ENCODE measurements around the gene WDFY4. TPM values are rescaled to one million over a fixed set of nuclear protein-coding genes. Genes with fewer than 3 reads are reported as not detected.
A peak's percentile ranks its signal among the peaks of the same experiment; 100 is the strongest.

Gene WDFY4
- polyA plus RNA-seq, 4 donors: 1.3 to 2.1 (median 1.7) TPM

DNA sequence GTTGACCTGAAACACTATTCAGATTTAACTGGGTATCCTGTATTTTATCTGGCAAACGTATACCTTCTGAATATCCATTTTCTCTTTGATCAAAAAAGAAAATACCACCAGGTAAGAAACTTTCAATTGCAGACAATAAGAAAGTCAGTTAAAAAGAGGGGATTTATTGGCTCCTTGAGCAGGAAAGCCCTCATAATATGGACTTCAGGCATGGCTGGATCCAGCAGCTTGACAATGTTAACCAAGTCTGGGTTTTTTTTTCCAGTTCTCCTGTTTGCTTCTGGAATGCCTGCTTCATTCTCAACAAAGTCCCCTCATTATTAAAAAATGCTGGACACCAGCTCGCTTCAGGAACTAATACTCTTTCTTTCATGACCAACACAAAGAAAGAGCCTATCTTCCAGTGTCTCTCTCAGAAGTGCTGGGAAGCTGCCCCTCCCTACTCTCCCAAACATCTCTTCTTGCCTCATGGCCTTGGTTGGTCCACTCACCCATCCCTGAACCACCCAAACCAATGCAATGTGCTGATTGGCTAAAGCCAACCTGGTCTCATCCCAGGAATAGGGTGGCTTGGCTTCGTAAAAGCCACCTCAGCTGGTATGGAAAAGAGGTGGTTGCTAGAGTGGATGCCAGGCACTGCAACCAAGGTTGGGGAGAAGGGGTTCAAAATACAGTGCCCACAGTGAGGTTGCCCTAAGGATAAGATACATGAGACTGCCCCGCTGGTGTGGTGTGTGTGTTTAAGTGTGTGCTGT, 30.6 kb upstream of the WDFY4 start:
- no peak for DNase-seq (ENCODE audit: low read depth in 4 of 4, low spot score in 3 of 4)

DNA sequence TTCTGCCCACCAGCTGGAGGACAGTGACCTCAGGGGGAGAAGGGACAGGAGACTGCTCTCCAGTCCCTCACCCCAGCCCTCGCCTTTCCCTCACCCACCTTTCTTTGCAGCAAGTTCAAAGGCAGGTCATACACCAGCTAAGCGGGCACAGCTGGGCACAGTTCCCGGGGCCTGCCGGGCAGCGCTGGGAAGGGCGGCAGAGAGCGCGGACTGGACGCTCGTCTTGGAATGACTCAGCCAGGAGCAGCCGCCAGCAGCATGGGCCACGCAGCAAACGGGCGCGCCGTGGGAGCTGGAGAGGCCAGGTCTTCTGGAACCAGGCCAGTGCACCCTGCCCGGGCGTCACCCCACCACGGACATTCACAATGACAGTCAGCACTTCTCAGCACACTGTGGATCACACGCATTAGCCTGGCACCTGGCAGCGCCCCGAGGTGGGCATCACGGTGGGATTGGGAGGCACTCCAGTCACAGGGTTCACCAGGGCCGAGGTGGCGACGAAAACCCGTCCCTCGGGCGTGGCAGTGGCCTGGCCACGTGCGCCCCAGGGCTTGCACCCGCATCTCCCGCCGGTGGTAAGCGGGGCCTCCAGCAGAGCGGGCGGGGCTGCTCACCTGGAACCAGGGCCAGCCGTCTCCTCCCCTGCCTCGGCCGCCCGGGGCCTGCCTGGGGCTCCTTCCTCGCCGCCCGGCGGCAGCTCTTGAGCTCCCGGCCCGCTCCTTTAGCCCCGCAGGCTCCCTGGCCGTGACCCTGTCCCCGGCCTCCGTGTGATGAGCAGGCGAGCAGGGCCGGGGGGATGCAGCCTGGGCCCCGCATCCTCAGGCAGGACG, 29.0 kb upstream of the WDFY4 start:
- DNase-seq (ENCODE audit: low read depth in 4 of 4, low spot score in 3 of 4): no peak

DNA sequence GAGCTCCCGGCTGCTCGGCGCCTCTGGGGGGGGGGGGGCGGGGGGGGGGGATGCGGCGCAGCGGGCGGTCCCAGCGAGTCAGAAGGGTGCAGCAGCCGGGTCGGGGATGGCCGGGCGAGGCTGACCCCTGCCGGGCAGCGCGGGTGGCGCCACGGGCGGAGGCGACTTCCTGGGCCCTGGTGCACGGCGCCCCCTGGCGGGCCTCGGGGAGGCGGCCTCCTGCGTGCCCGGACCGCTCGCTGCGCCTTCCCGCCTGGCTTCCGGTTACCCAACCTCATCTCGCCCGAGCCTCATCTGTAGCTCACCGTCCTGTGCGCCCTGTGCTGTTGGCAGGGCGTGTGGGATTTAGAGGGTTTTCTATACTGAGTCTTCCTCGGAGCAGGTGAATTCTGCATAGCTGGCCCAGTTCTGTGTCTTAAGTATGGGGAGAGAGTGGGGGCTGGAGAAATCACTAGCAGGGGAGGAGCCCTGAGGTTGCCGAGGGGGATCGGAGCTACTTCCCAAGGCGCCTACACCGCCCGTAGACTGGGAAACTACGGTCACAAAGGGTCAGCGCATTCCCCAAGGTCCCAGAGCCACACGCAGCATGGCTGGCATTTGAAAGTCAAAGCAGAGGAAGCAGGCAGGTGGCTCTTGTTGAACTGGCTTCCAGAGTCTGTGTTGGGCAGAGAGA, 28.3 kb upstream of the WDFY4 start:
- DNase-seq (ENCODE audit: low read depth in 4 of 4, low spot score in 3 of 4): peak; percentile 68 to 83 (median 74)

DNA sequence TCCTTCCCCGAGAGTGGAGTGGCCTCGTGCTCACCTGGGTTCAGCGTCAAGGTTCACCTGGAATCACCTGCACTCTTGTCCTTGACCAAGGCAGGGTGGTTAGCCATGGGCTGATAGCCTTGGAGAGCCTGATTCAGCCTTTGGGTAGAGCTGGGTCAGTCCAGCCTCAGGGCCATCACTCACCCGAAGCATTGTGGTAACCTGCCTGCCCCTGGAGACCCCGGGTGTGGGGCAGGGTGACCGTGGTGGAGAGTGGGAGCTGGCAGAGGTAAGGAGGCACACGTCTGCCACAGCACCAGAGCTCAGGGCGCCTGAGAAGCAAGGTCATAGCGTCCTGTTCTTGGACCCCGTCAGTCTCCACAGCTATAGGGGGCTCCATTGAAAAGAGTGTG, 27.8 kb upstream of the WDFY4 start:
- no peak for DNase-seq (ENCODE audit: low read depth in 4 of 4, low spot score in 3 of 4)

DNA sequence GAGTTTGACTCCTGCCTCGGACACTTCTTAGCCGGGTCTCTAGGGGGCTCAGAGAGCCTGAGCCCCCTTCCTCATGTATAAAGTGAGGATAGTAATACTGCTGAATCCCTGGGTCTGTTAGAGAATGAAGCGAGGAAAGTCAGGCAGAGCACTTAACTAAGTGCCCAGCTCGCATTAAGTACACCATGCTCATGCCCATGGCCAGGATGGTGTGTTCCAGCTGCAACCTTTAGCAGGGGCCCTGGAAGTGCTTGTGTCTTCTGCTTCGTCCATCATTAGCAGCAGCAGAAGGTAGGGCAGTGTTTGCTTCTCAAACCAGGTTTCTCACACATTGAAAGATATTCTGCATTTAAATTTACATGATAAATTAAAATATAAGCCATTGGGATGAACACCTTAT, 27.3 kb upstream of the WDFY4 start:
- DNase-seq (ENCODE audit: low read depth in 4 of 4, low spot score in 3 of 4): no peak

DNA sequence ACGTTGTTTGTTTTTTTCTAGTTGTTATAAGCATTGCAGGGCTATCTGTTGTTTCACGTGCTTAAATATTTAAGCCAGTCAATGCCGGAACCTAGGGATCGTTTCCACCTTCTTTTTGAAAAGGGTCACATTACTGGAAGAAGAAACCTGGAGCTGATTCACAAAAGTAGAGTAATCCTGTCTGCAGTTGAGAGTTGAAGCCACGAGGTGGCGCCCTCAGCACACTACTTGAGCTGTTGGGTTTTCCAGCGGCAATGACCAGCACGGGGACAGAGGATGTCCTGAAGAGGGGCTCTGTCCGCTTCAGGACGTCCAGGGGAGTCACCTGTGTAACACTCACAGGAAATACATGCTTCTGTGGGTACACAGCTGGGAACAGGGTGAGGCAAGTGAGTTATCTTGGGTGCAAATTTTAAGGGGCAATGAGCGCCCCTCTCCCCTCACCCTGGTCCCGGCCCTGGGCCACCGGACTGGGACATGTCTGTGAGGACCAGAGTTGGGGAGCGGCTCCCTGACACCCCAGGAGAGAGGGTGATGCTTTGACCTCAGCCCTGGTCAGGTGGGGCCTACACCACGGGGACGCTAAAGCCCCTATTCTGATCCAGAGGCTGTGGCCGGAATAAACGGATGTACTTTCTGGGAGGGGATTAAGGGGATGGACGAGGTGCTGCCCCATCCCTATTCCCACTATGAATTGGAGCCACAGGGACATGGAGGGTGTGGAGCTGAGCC, 26.3 kb upstream of the WDFY4 start:
- DNase-seq (ENCODE audit: low read depth in 4 of 4, low spot score in 3 of 4): peak; percentile 58 to 66 (median 61)

DNA sequence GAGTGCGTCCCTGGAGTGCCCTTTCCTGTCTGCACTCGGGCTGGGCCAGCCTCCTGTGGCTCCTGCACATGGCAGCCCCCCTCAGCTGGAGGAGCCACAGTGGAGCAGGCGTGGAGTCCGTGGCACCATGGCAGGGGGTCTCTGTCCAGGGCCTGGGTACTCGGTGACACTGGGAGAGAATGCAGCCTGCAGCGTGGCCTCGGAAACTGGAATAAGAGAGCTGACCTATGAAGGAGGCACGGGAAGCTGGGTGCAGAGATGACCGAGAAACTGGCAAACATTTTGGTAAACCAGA, 25.8 kb upstream of the WDFY4 start:
- no peak for DNase-seq (ENCODE audit: low read depth in 4 of 4, low spot score in 3 of 4)

DNA sequence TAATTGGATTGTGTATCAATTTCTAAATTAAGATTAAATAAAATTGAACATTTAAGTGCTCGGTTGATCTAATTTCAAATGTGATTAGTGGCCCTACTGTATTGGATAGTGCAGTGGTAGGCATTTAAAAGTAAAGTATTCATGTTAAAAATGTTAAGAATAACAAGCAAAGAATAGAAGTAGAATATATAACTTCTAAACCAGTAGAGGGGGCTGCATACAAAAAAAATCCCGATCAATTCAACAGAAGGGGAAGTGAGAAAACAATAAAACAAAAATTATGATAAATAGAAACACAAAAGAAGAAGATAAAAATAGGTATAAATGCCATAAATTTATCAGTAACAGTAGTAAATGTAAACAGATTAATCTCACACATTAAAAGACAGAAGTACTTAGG, 24.9 kb upstream of the WDFY4 start:
- no peak for DNase-seq (ENCODE audit: low read depth in 4 of 4, low spot score in 3 of 4)

DNA sequence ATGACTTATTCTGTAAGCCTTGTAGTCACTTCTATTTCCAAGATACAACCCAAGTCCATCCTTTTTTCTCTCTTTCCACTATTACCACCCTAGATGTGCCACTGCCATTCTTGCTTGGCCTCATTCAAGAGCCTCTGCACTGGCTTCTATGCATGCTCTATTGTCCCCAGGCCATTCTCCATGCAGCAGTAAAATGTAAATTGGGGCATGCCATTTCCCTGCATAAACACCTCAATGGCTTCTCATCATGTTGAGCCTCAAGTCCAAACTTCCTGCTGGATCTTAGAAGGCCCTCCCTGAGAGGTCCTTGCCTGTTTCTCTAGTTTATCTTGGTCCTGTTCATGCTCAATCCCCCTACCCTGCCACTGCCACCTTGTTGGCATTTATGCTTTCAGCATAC, 23.2 kb upstream of the WDFY4 start:
- no peak for DNase-seq (ENCODE audit: low read depth in 4 of 4, low spot score in 3 of 4)

DNA sequence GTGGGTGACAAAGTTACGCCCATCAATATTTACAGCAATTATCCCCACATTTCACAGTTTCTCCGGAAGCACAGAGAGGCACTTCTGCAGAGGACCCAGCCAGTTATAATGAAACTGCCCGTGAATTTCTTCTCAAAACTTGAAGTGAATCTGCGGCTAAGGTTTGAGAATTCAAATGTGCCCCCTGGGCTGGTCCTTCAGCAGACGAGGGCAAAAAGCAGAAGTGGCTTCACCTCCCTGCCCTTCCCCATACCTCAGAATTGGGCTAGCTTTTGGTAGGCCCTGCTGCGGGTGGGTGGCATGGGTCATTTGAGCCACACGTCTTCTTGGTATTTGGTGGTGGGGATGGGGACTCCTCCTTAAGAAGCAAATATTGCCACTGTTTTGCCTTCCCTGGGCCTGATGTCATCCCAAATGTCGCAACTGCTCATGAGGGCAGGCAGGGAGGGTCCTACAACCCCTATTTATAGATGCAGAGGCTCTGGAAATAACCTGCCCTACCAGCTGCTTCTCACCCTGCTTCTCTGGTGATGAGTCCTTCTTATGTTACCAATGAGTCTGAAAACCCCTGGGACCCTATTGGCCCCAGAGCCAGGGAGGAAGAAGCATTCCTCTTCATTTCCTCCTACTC, 16.6 kb upstream of the WDFY4 start:
- DNase-seq (ENCODE audit: low read depth in 4 of 4, low spot score in 3 of 4): no peak

DNA sequence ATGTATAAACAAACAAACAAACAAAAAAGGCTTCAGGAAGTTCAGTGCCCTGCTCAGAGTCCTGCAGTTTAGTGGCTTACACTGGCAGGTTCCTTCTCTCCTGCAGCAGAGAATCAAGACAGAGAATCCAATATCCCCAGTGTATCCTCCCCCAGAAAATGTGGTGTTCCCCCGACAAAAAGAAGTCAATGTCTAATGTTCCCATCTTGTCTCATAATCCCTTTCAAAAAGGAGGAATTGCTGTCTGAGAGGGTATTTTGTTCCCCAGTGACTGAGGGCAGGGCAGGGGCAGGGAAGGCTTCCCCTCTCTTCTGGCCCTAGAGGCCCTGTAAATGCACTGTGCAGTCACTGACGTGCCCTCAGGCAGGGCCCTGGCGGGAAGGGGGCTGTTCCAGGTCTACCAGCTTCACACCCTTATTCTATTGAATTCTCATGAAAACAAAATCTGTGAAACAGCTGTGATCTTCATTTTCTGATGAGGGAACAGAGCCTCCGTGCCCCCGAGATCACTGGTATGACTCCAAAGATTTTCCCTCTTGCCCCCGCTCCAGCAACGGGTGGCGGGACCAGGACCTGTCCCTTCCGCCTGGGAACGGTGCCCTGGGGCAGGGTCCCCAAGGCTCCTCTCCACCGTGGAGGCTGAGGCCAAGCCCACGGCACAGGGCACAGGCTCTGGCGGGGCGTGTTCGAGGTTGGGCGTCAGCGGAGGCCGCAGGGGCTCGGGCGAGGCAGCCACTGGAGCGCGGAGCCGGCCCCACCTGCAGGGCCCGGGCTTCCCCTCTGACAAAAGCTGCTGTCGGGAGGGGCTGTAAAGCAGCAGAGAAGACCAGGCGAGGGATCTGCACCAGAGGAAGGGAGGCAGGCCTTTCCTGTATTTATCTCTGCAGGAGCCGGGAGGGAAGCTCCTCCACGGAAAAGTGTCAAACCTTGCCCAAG, 13.4 kb upstream of the WDFY4 start:
- no peak for DNase-seq (ENCODE audit: low read depth in 4 of 4, low spot score in 3 of 4)

DNA sequence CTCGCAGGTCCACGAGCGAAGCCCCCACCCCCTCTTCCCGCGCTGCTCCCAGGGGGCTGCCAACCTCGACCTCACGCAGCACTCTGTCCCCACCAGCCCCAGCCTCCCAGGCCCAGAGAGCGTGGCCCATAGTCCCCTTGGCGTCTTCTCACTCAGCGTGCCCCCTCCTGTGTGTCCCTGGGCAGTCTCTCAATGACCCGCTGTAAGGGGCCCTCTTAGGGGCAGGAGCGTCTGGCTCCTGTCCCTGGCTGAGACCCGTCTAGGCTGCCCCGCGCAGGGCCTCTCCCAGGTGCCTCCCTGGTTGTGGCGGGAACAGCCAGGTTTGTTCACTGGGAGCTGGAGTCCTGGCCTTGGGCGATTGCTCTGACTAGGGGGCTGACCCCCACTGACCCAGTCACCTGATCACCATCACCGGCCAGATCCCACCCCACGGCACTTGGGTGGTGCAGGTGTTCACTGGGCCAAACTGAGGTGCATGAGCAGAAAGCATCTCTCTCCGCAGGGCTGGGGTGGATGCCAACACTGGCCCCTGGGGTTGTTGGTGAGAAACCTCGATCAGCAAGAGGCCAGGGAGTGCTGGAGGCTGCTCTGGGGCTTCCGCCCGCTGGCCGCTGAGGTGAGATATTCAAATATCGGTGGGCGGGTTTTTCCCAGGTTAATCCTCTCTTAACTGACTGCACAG, 12.6 kb upstream of the WDFY4 start:
- DNase-seq (ENCODE audit: low read depth in 4 of 4, low spot score in 3 of 4): no peak

DNA sequence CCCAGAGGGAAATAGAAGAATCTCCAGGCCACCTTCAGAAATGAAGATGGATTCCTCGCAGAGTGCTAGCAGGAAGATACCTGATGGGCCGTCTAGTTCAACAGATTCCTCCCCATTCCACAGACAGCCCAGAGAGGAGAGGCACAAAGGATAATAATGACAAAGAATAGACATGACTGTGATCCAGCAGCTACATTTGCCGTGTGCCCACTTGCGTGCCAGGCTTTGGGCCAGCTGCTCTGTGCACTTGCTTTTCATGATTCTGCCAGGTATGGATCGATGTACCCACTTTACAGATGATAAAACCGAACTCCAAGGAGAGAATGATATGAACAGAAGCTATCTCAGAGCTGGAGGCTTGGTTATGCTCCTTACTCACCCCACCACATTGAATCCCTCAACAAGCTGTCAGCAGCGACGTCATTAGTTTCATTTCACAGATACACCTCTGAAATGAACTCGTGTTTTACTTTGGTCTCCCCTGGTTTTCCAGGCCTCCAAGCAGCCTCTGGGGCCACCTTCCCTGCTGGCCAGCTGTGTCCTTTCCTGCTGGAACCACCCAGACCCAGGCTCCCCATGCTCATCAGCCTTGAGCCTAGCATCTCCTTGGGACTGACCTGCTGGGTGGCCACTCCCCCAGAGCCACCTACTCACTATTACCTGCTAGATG, 11.9 kb upstream of the WDFY4 start:
- DNase-seq (ENCODE audit: low read depth in 4 of 4, low spot score in 3 of 4): no peak

DNA sequence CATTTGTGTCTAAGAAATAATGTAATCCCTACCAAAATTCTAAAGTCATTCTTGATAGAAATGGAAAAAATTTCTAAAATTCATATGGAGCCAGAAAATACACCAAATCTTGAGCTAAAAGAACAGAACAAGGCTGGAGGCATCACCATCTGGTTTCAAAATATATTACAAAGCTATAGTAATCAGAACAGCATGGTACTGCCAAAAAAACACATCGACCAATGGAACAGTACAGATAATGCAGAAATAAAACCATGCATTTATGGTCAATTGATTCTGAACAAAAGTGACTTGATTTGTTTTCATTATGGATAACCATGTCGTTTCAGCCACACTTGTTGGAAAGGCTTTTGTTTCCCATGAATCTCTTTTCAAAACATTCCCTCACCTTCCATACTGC, 7.0 kb upstream of the WDFY4 start:
- DNase-seq (ENCODE audit: low read depth in 4 of 4, low spot score in 3 of 4): no peak

DNA sequence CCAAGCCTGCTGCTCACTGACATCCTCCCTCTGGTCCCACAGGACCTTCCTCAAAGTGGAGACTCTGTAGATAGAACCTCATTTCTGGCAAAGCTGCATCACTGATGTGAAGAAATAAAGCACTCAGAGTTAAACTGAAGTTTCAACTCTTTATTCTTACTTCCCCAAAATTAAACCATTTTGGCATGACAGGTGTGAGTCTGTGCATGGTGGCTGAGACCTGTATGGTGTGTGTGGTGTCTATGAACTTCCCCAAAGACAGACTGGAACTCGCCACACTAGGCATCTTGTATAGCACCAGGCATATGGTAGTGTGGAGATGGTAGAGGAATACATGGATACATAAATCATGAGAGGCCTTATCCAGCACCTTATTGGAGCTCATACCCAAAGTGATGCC, 6.6 kb upstream of the WDFY4 start:
- no peak for DNase-seq (ENCODE audit: low read depth in 4 of 4, low spot score in 3 of 4)

DNA sequence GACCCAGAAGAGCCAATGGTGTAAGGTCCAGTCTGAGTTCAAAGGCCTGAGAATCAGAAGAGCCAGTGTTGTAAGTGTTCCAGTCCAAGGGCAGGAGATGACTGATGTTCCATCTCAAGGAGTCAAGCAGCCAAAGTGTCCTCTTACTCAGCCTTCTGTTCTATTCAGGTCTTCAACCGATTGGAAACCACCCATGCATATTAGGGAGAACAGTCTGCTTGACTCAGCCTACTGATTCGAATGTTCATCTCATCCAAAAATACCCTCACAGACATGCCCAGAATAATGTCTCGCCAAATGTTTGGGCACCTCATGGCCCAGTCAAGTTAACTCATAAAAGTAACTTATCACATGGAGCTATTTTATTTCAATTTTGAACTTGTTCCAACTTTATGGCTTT, 2.9 kb upstream of the WDFY4 start:
- no peak for DNase-seq (ENCODE audit: low read depth in 4 of 4, low spot score in 3 of 4)

DNA sequence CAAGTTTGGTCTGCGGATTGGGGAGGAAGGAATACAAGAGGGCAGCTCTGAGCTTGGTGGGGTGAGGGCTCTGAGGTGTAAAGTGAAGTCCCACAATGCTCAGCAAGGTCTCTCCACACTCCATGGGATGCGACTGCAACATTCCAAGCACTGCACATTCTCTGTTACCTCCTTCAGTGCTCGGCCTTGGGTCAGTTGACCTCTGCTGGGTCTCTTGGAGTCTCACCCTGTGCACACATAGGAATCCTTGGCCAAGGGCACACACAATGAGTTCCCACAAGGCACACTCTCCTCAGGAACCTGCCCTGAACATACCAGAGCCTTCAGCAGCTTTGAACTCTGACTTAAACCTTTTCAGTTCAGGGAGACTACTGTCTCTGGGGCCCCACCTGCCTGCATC, 2.4 kb upstream of the WDFY4 start:
- no peak for DNase-seq (ENCODE audit: low read depth in 4 of 4, low spot score in 3 of 4)

DNA sequence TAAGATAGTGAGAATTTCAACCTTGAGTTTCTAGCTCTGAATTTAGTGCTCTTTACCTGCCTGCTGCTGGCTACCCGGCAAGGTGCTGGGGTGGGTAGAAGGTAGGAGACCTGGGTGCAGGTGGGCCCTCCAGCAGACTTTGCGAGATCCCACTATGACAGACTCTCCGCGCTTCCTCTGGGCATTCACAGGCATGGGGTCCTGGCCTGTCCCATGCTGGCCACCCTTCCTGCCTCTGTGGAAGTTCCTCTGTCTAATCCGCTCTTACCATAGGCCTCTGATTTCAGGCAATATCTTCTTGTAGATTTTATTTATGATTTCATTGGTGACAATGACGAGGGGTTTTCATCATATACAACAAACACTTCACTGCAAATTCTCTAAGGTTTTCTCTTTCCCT, 1.2 kb upstream of the WDFY4 start:
- DNase-seq (ENCODE audit: low read depth in 4 of 4, low spot score in 3 of 4): no peak

DNA sequence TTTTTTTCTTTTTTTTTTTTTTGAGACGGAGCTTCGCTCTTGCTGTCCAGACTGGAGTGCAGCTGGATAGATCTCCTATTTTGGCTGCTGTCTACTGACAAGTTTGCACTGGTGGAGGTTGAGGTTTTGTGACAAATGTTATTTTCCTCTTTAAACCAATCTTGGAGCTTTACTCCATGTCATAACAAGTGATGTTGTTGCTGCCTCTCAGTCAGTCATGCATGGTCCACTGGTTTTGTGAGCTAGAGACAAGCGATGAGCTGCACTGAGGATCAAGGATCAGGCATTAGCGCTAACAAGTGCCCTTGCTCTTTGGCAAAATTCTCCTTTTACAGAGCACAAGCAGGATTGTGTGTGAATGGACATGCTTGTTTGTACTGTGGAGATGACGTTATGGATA, 805 bp upstream of the WDFY4 start:
- DNase-seq (ENCODE audit: low read depth in 4 of 4, low spot score in 3 of 4): no peak
